IMR-90 (cell line): ENCODE data around the gene FBXO40.

Source experiments
- CTCF ChIP-seq: conservative IDR thresholded peaks from 2 replicates; pipeline ENCODE4 v1.5.1; 2012; ENCODE audit warnings: mild to moderate bottlenecking, low read depth, low read length, improper control_type of control experiment
- FOS ChIP-seq: fragments of 150-350 bp; IDR thresholded peaks from 2 replicates; pipeline ENCODE4 v1.6.1; 2016; ENCODE audit warnings: low read depth, low read length
- MAFK ChIP-seq: IDR thresholded peaks from 2 replicates; pipeline ENCODE4 v1.6.1; 2012; ENCODE audit warnings: low read depth, low read length, improper control_type of control experiment
- POLR2A ChIP-seq: IDR thresholded peaks from 2 replicates; pipeline ENCODE4 v1.6.1; 2012; ENCODE audit warnings: mild to moderate bottlenecking, low read depth, low read length
- RAD21 ChIP-seq: IDR thresholded peaks from 2 replicates; pipeline ENCODE4 v1.6.1; 2012; ENCODE audit warnings: low read length, improper control_type of control experiment

DNA sequence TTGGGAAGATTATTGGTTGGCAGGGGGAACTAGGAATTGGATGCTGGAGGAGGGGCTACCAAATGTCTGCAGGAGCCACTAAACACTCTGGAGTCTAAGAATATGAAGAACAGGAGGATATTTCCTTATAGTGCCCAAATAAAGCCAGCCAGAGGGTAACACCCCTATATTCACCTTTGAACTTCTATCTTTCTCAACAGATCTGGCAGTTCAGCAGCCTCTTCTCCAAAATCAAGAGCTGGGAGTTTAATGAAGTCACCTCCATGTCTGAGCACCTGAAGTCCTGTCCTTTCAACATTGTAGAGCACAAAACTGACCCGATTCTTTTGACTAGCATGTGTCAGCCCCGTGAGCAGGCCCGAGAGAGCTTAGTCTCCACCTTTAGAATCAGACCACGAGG lies 33.3 kb downstream of the FBXO40 start:
- TF ChIP-seq FOS (no peak), CTCF (no peak), POLR2A (no peak), MAFK (no peak), RAD21 (no peak)
